HG02571 (cell line): ENCODE measurements around the gene PRKAA2.

Experiments
- ATAC-seq: cut with Tn5 transposase; IDR thresholded peaks from one replicate; pipeline ENCODE4 v1.9.1; 2021; ENCODE audit warnings: mild to moderate bottlenecking, moderate library complexity; ENCODE audit not compliant: unreplicated experiment

Gene PRKAA2

GRCh38 chr1:56712150-56712549 is 67.0 kb downstream of the PRKAA2 start:
- ATAC-seq = no peak

GRCh38 chr1:56713112-56713511 is 68.0 kb downstream of the PRKAA2 start:
- no peak for ATAC-seq

GRCh38 chr1:56715156-56715555 is 70.0 kb downstream of the PRKAA2 start:
- no peak for ATAC-seq

- no peak for ATAC-seq
Measured at GRCh38 chr1:56719171-56719570, 74.1 kb downstream of the PRKAA2 start.

- no peak for ATAC-seq
Measured at GRCh38 chr1:56726706-56727105, 81.6 kb downstream of the PRKAA2 start.

- ATAC-seq = no peak
Measured at GRCh38 chr1:56728964-56729363, 83.8 kb downstream of the PRKAA2 start.

GRCh38 chr1:56745231-56745630 is 100.1 kb downstream of the PRKAA2 start:
- ATAC-seq = no peak

- no peak for ATAC-seq
Measured at GRCh38 chr1:56754708-56755479, 109.8 kb downstream of the PRKAA2 start.

GRCh38 chr1:56755911-56756310 is 110.8 kb downstream of the PRKAA2 start:
- ATAC-seq = no peak

GRCh38 chr1:56758135-56758534 is 113.0 kb downstream of the PRKAA2 start:
- no peak for ATAC-seq

GRCh38 chr1:56758794-56759193 is 113.7 kb downstream of the PRKAA2 start:
- no peak for ATAC-seq
